A673 (cell line): ENCODE data around the gene CCDC149. TPM values are rescaled to one million over a fixed set of nuclear protein-coding genes. Genes with fewer than 3 reads are reported as not detected.

Source experiments
- BruUV-seq: library from RNA; stranded (reverse); fragments of 400-500 nt; replicated peaks from 2 replicates; lab custom pipeline; 2021; lab: Mats Ljungman, UMichigan
- CTCF ChIA-PET: fragments of 300-600 bp; sonication (Branson Sonifier 250); formaldehyde crosslinking; loops from one replicate; lab custom pipeline; 2022; ENCODE audit warnings: antibody characterized with exemption; lab: Charles Lee
- POLR2A ChIA-PET: fragments of 300-600 bp; sonication (Branson Sonifier 250); formaldehyde crosslinking; loops from one replicate; lab custom pipeline; 2022; ENCODE audit warnings: antibody characterized with exemption; ENCODE audit not compliant: low non-redundant PET; lab: Charles Lee
- DNase-seq: peaks from one replicate; pipeline ENCODE4 v3.0.0-alpha.2; 2015; ENCODE audit warnings: low spot score
- H3K27ac ChIP-seq: fragments of 200-600 bp; sonication (generic); 2 replicates; pipeline ENCODE4 v1.5.1; 2016; ENCODE audit warnings: mixed run types, low read depth, mild to moderate bottlenecking, mixed read lengths, antibody characterized with exemption, low read length; ENCODE audit not compliant: poor library complexity, severe bottlenecking
- H3K27me3 ChIP-seq: fragments of 200-600 bp; sonication (generic); replicated peaks from 2 replicates; pipeline ENCODE4 v1.6.1; 2017; ENCODE audit warnings: mixed run types, low read depth, mild to moderate bottlenecking, mixed read lengths, antibody characterized with exemption, low read length; ENCODE audit not compliant: insufficient read depth, poor library complexity
- H3K36me3 ChIP-seq: fragments of 200-600 bp; sonication (generic); 2 replicates; pipeline ENCODE4 v1.6.1; 2016; ENCODE audit warnings: mixed run types, mild to moderate bottlenecking, mixed read lengths, antibody characterized with exemption, low read length; ENCODE audit not compliant: insufficient read depth, poor library complexity, severe bottlenecking
- H3K4me1 ChIP-seq: fragments of 200-600 bp; sonication (generic); 2 replicates; pipeline ENCODE4 v1.6.1; 2017; ENCODE audit warnings: mixed run types, mild to moderate bottlenecking, mixed read lengths, antibody characterized with exemption, low read length; ENCODE audit not compliant: insufficient read depth, poor library complexity, severe bottlenecking
- H3K4me3 ChIP-seq: fragments of 200-600 bp; sonication (generic); 2 replicates; pipeline ENCODE4 v1.5.1; 2016; ENCODE audit warnings: low read depth, mixed run types, mild to moderate bottlenecking, mixed read lengths, low read length; ENCODE audit not compliant: poor library complexity, severe bottlenecking
- H3K9me3 ChIP-seq: fragments of 200-600 bp; sonication (generic); 2 replicates; pipeline ENCODE4 v1.6.1; 2016; ENCODE audit warnings: mixed run types, low read depth, mild to moderate bottlenecking, mixed read lengths, antibody characterized with exemption, low read length; ENCODE audit not compliant: poor library complexity, severe bottlenecking
- EZH2 ChIP-seq: fragments of 200-600 bp; sonication (generic); IDR thresholded peaks from 2 replicates; pipeline ENCODE4 v1.6.1; 2017; ENCODE audit warnings: borderline replicate concordance, low read depth, mild to moderate bottlenecking, mixed read lengths, antibody characterized with exemption, low read length; ENCODE audit not compliant: poor library complexity, severe bottlenecking
- intact Hi-C: fragments of 100-400 bp; cut with micrococcal nuclease; formaldehyde crosslinking; loops from one replicate; pipeline ENCODE4 v1.10.0; 2022; ENCODE audit not compliant: unreplicated experiment
- total RNA-seq: library from RNA; stranded (reverse); gene quantifications from 2 replicates; pipeline ENCODE4 v1.2.3, GENCODE V29; 2021
- TF ChIP-seq, protein P1 (sequence below): fragments of 300-800, 200-600 bp; sonication (generic); conservative IDR thresholded peaks from 2 replicates; pipeline ENCODE4 v1.5.1; 2017; ENCODE audit warnings: low read depth, mild to moderate bottlenecking, antibody characterized with exemption, low read length, moderate library complexity, mixed read lengths

CCDC149 gene
- total RNA-seq, 1 experiment from 2014 or later: 2.8 TPM

DNA sequence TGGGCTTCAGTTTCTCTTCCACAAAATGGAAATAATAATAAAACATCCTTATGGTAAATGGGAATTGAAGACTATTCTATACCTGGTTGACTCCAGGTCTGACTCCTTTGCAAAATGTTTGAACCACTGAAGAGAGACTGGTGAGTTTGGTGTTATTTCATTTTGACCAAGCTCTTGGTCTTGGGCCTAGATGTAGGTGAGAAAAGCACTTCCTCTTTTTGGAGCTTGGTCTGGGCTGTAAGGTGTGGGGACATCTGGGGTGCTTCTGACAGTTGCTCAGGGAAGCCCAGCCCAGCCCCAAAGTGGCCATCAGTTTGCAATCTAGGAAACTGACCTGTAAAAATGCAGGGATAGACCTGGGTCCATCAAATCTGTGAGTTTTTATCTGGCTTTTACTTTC is 144.2 kb downstream of the CCDC149 start:
- TF ChIP-seq EZH2: no peak
- TF ChIP-seq, protein P1, sequence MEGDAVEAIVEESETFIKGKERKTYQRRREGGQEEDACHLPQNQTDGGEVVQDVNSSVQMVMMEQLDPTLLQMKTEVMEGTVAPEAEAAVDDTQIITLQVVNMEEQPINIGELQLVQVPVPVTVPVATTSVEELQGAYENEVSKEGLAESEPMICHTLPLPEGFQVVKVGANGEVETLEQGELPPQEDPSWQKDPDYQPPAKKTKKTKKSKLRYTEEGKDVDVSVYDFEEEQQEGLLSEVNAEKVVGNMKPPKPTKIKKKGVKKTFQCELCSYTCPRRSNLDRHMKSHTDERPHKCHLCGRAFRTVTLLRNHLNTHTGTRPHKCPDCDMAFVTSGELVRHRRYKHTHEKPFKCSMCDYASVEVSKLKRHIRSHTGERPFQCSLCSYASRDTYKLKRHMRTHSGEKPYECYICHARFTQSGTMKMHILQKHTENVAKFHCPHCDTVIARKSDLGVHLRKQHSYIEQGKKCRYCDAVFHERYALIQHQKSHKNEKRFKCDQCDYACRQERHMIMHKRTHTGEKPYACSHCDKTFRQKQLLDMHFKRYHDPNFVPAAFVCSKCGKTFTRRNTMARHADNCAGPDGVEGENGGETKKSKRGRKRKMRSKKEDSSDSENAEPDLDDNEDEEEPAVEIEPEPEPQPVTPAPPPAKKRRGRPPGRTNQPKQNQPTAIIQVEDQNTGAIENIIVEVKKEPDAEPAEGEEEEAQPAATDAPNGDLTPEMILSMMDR: no peak
- Histone ChIP-seq H3K9me3 (no peaks in the 10 kb centered on the region), H3K36me3 (no peaks in the 10 kb centered on the region), H3K27me3 (no peaks in the 10 kb centered on the region), H3K4me3 (no peak overlapping the region), H3K27ac (no peak overlapping the region), H3K4me1 (peaks cover 10% of the 10 kb centered on the region)
- ChIA-PET POLR2A (no interaction called here), CTCF (no interaction called here)
- BruUV-seq: no TSS peak
- no peak for DNase-seq
- intact Hi-C loops: no loop called here

DNA sequence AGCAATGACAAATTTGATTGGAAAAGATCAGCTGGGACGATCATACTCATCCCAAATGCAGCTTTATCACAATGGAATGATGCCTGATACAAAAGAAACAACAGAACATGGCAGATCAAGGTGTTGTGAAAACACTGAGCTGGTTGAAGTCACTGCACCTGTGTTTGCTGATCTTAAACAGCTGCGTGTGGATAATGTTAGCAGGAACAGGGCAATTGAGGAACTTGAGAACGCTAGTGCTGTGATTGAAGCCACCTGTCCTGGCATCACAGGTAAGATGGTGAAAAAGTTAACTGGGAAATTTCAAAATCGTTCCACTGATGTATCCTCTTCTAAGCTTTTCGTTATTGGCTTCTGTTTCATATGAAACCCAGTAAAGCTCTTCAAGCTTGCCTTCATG is 144.8 kb downstream of the CCDC149 start:
- Histone ChIP-seq H3K9me3 (no peaks in the 10 kb centered on the region), H3K4me3 (no peak overlapping the region), H3K4me1 (peaks cover 10% of the 10 kb centered on the region), H3K27me3 (no peaks in the 10 kb centered on the region), H3K36me3 (no peaks in the 10 kb centered on the region), H3K27ac (no peak overlapping the region)
- BruUV-seq: no TSS peak
- no peak for DNase-seq
- POLR2A ChIA-PET: no interaction called here
- CTCF ChIA-PET: interaction anchor here (0.6 kb wide), 1 partner anchor 26 kb away, joined by 4 read pairs; no protein-coding TSS in a partner anchor
- no peak for TF ChIP-seq EZH2
- TF ChIP-seq, protein P1: no peak
- intact Hi-C loops: no loop called here

DNA sequence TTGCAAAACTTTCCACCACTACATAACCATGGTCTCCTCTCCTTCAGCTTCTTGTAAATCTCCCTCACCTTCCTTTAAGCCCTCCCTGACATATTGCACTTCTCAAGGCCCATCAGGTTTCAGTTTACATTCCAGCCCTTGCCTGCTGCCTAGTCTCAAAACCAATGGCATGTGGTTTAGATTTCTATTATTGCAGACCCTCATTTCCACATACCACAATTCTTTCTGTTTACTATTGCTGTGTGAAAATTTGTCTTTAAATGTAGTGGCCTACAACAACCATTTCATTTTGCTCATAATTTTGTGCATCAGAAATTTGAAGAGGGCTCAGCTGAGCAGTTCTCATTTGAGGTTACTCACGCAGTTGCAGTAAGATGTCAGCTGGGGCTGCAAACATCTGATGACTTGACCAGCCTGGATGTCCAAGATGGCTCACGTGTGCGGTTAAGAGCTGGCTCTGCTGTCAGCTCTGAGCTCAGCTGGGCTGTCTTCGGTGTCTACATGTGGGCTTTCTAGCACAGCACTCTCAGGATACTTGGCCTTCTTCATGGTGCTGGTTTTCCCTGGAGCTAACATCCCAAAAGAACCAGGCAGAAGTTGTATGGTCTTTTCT is 147.4 kb downstream of the CCDC149 start:
- peaks cover 6% of the 10 kb centered on the region for H3K4me1 ChIP-seq
- TF ChIP-seq, protein P1: no peak
- TF ChIP-seq EZH2: no peak
- no TSS peak for BruUV-seq
- DNase-seq: no peak
- POLR2A ChIA-PET: no interaction called here
- H3K36me3 ChIP-seq: no peaks in the 10 kb centered on the region
- intact Hi-C loops: no loop called here
- no peak overlapping the region for H3K4me3 ChIP-seq
- no peaks in the 10 kb centered on the region for H3K27me3 ChIP-seq
- no peak overlapping the region for H3K27ac ChIP-seq
- CTCF ChIA-PET: no interaction called here
- no peaks in the 10 kb centered on the region for H3K9me3 ChIP-seq
